Endothelial cell of umbilical vein (primary cell): ENCODE measurements around the gene DNAJC17. TPM values are rescaled to one million over a fixed set of nuclear protein-coding genes. Genes with fewer than 3 reads are reported as not detected.

Source experiments
- BruUV-seq: library from RNA; stranded (reverse); fragments of 400-500 nt; replicated peaks from 2 replicates; lab custom pipeline; 2021; lab: Mats Ljungman, UMichigan
- CTCF ChIA-PET: fragments of 300-600, 350-600 bp; sonication (Branson Sonifier 250); formaldehyde crosslinking; loops from one replicate; lab custom pipeline; 2021; ENCODE audit warnings: antibody characterized with exemption, inconsistent platforms; lab: Charles Lee
- POLR2A ChIA-PET: fragments of 300-600, 350-600 bp; sonication (Branson Sonifier 250); formaldehyde crosslinking; loops from one replicate; lab custom pipeline; 2021; ENCODE audit warnings: antibody characterized with exemption, inconsistent platforms; lab: Charles Lee
- DNase-seq: peaks from one replicate; pipeline ENCODE4 v3.0.0-alpha.2; 2011; ENCODE audit warnings: low read depth, low spot score
- FAIRE-seq: peaks from 2 replicates; lab custom pipeline; 2011; peaks lifted over from hg19 to GRCh38; lab: Jason Lieb, UNC
- H2AFZ ChIP-seq: 2 replicates; pipeline ENCODE4 v1.6.0; 2012; ENCODE audit warnings: low read depth, low read length, control low read depth, inconsistent platforms
- H3K27ac ChIP-seq: 2 replicates; pipeline ENCODE4 v1.5.1; 2011; ENCODE audit warnings: low read depth, mild to moderate bottlenecking, control low read depth, low read length, moderate library complexity; ENCODE audit not compliant: insufficient read depth
- H3K27me3 ChIP-seq, 2 experiments: 2 replicates each; pipeline versions ENCODE4 v1.6.0 to v1.6.1; 2011; ENCODE audit warnings: low read length in 2 of 2, mixed read lengths in 1 of 2; ENCODE audit not compliant: control insufficient read depth in 2 of 2, insufficient read depth in 2 of 2
- H3K36me3 ChIP-seq, 2 experiments: 2 replicates in 1 of 2; 3 replicates in 1 of 2; pipeline ENCODE4 v1.5.1; 2011; ENCODE audit warnings: low read length in 2 of 2, mild to moderate bottlenecking in 1 of 2, moderate library complexity in 1 of 2; ENCODE audit not compliant: control insufficient read depth in 2 of 2, insufficient read depth in 2 of 2; ENCODE audit errors: extremely low read depth in 1 of 2
- H3K4me1 ChIP-seq: 3 replicates; pipeline ENCODE4 v1.5.1; 2011; ENCODE audit warnings: mild to moderate bottlenecking, low read length; ENCODE audit not compliant: control insufficient read depth, insufficient read depth; ENCODE audit errors: extremely low read depth
- H3K4me2 ChIP-seq: 2 replicates; pipeline ENCODE4 v1.6.1; 2011; ENCODE audit warnings: low read length, control low read depth, mixed read lengths; ENCODE audit not compliant: insufficient read depth
- H3K4me3 ChIP-seq, 3 experiments: fragments of 200-600 bp in 1 of 3; sonication (generic), shearing (Covaris generic) in 1 of 3; replicated peaks in 1 of 3; 2 replicates each; pipeline ENCODE4 v1.5.1; 2011 to 2016; ENCODE audit warnings: control low read depth in 3 of 3, low read length in 3 of 3, mild to moderate bottlenecking in 2 of 3, inconsistent platforms in 1 of 3, low read depth in 1 of 3, moderate library complexity in 1 of 3; ENCODE audit not compliant: insufficient read depth in 1 of 3
- H3K79me2 ChIP-seq: 2 replicates; pipeline ENCODE4 v1.6.0; 2012; ENCODE audit warnings: low read length, inconsistent platforms; ENCODE audit not compliant: control insufficient read depth, insufficient read depth
- H3K9ac ChIP-seq: replicated peaks from 2 replicates; pipeline ENCODE3; 2011; ENCODE audit warnings: low read length, control low read depth; ENCODE audit not compliant: insufficient read depth; ENCODE audit errors: extremely low read depth
- H3K9me1 ChIP-seq: replicated peaks from 3 replicates; pipeline ENCODE4 v1.6.0; 2011; ENCODE audit warnings: mild to moderate bottlenecking, low read length; ENCODE audit not compliant: control insufficient read depth, insufficient read depth; ENCODE audit errors: extremely low read depth
- H3K9me3 ChIP-seq: replicated peaks from 2 replicates; pipeline ENCODE4 v1.5.1; 2012; ENCODE audit warnings: low read length, inconsistent platforms; ENCODE audit not compliant: control insufficient read depth, insufficient read depth
- H4K20me1 ChIP-seq: replicated peaks from 2 replicates; pipeline ENCODE3; 2011; ENCODE audit warnings: mild to moderate bottlenecking, low read length; ENCODE audit not compliant: control insufficient read depth, insufficient read depth; ENCODE audit errors: extremely low read depth
- CTCF ChIP-seq, 2 donors: IDR thresholded peaks; 1 replicate in 1 of 2; 2 replicates in 1 of 2; pipeline ENCODE4 v1.5.1; 2011; ENCODE audit warnings: low read length in 2 of 2, mild to moderate bottlenecking in 2 of 2, moderate library complexity in 2 of 2, control low read depth in 1 of 2, inconsistent platforms in 1 of 2, low read depth in 1 of 2; ENCODE audit not compliant: insufficient read depth in 1 of 2; ENCODE audit errors: extremely low read depth in 1 of 2
- EZH2 ChIP-seq: IDR thresholded peaks from 2 replicates; pipeline ENCODE4 v1.6.1; 2012; ENCODE audit warnings: borderline replicate concordance, low read depth, mild to moderate bottlenecking, moderate library complexity, low read length, inconsistent platforms; ENCODE audit not compliant: severe bottlenecking
- FOS ChIP-seq: IDR thresholded peaks from 2 replicates; pipeline ENCODE4 v1.6.1; 2011; ENCODE audit warnings: mild to moderate bottlenecking, low read length, moderate library complexity, borderline replicate concordance; ENCODE audit not compliant: insufficient read depth
- GATA2 ChIP-seq: IDR thresholded peaks from 2 replicates; pipeline ENCODE4 v1.7.0; 2011; ENCODE audit warnings: low read depth, mild to moderate bottlenecking, moderate library complexity, mixed read lengths, low read length; ENCODE audit not compliant: insufficient read length, insufficient read depth
- JUN ChIP-seq: IDR thresholded peaks from 2 replicates; pipeline ENCODE4 v1.6.1; 2011; ENCODE audit warnings: borderline replicate concordance, low read depth; ENCODE audit not compliant: insufficient read length, insufficient read depth
- MAX ChIP-seq: IDR thresholded peaks from 2 replicates; pipeline ENCODE4 v1.6.1; 2011; ENCODE audit not compliant: insufficient read depth, insufficient read length
- MYC ChIP-seq: IDR thresholded peaks from one replicate; pipeline ENCODE4 v1.6.1; 2011; ENCODE audit warnings: mild to moderate bottlenecking, low read depth, low read length
- POLR2A ChIP-seq: IDR thresholded peaks from 2 replicates; pipeline ENCODE4 v1.6.1; 2012; ENCODE audit warnings: low read depth, mild to moderate bottlenecking, control low read depth, low read length
- POLR2AphosphoS5 ChIP-seq: IDR thresholded peaks from 2 replicates; pipeline ENCODE4 v1.6.1; 2012; ENCODE audit warnings: low read depth, mild to moderate bottlenecking, control low read depth, low read length, moderate library complexity; ENCODE audit not compliant: insufficient read depth
- dilution Hi-C: fragments of 300-500 bp; cut with MboI; formaldehyde crosslinking; loops from one replicate; pipeline ENCODE4 v1.15.0; 2019; ENCODE audit warnings: low sequenced_read_pairs; ENCODE audit not compliant: extremely low pct_ligation_motif_present
- intact Hi-C: fragments of 100-400 bp; cut with micrococcal nuclease; formaldehyde crosslinking; loops from one replicate; pipeline ENCODE4 v1.10.0; 2022
- polyA plus RNA-seq, 4 experiments: library from polyadenylated mRNA; depleted of rRNA in 3 of 4; stranded (reverse) in 3 of 4; unstranded in 1 of 4; fragments of >200 nt; gene quantifications; 2 replicates each; pipeline versions ENCODE4 v1.2.1 to v1.2.3, GENCODE V29; 2011 to 2012; ENCODE audit warnings: missing spikeins in 1 of 4
- total RNA-seq: library from RNA; stranded (reverse); gene quantifications from 2 replicates; pipeline ENCODE4 v1.2.3, GENCODE V29; 2021

DNAJC17 gene
- total and polyA plus RNA-seq, 2 donors (not counting 3 experiments of a cell fraction or from before 2014, with no cell fraction given) = 30.7 to 46.4 TPM

- POLR2A ChIA-PET = interaction anchor here (1.5 kb wide), 1 partner anchor 21 kb away, joined by 6 read pairs; no protein-coding TSS in a partner anchor
- Histone ChIP-seq H2AFZ (no peak overlapping the region), H3K4me3 (no peak overlapping the region), H4K20me1 (no peaks in the 10 kb centered on the region), H3K79me2 (no peaks in the 10 kb centered on the region), H3K27ac (no peak overlapping the region), H3K9me3 (no peaks in the 10 kb centered on the region), H3K4me2 (no peak overlapping the region), H3K27me3 (no peaks in the 10 kb centered on the region), H3K36me3 (peaks cover 8 to 19% of the 10 kb centered on the region in 2 experiments), H3K9ac (no peak overlapping the region), H3K4me1 (no peaks in the 10 kb centered on the region), H3K9me1 (no peaks in the 10 kb centered on the region)
- TF ChIP-seq MYC = no peak
- TF ChIP-seq EZH2 = no peak
- no peak for TF ChIP-seq MAX
- no peak for TF ChIP-seq FOS
- TF ChIP-seq CTCF (IDR thresholded peaks at IDR 0.05; ENCODE audit: extremely low read depth in 1 of 2, insufficient read depth in 1 of 2, low read depth in 1 of 2, low read length in 2 of 2) = no peak
- no peak for TF ChIP-seq POLR2A
- no peak for TF ChIP-seq JUN
- TF ChIP-seq GATA2 = no peak
- no peak for TF ChIP-seq POLR2AphosphoS5
- intact Hi-C loops (loop anchor here (1.0 kb wide), 2 partner anchors 35 to 147 kb away; partner anchors contain the start of gene VPS18), dilution Hi-C loops (no loop called here)
- FAIRE-seq (no peak), DNase-seq (no peak)
- BruUV-seq = no TSS peak
- CTCF ChIA-PET = interaction anchor here (0.5 to 3.3 kb wide), 28 partner anchors 8 to 438 kb away, joined by 3 to 39 read pairs (median 4); partner anchors contain the start of genes BAHD1, C15orf62, DNAJC17 and GCHFR
Observed at GRCh38 chr15:40746916-40747418, 60.3 kb downstream of the DNAJC17 start.
